Measurements from ENCODE around the gene AGAP1.

- TF ChIP-seq CTCF (conservative IDR thresholded peaks at IDR 0.05; ENCODE audit: low read length), result no peak
- no peak for TF ChIP-seq EZH2phosphoT487 (IDR thresholded peaks at IDR 0.05; ENCODE audit: borderline replicate concordance, low read depth, low read length)
Observed at GRCh38 chr2:235449568-235449967, 44.3 kb upstream of the AGAP1 start.

Measured in OCI-LY7 (cell line).